ENCODE measurements around the gene EFNA3. TPM values are rescaled to one million over a fixed set of nuclear protein-coding genes. Genes with fewer than 3 reads are reported as not detected.

The EFNA3 gene
- total RNA-seq, 1 donor from 2014 or later, result 1.0 TPM

GRCh38 chr1:155122308-155122707, 43.7 kb downstream of the EFNA3 start:
- ATAC-seq (no peak), DNase-seq (no peak)
- Histone ChIP-seq H3K27me3 (peaks cover 4% of the 10 kb centered on the region), H3K4me1 (peaks cover 19% of the 10 kb centered on the region), H3K36me3 (no peaks in the 10 kb centered on the region), H3K4me3 (no peak overlapping the region), H3K27ac (no peak overlapping the region), H3K9me3 (no peaks in the 10 kb centered on the region)
- TF ChIP-seq CTCF (IDR thresholded peaks at IDR 0.05), result no peak
- intact Hi-C loops (cut with DNase I), result no loop called here

GRCh38 chr1:155123801-155124200, 45.2 kb downstream of the EFNA3 start:
- ATAC-seq (no peak), DNase-seq (no peak)
- Histone ChIP-seq H3K27ac (peak overlapping the region; percentile 87), H3K27me3 (peaks cover 8% of the 10 kb centered on the region), H3K36me3 (no peaks in the 10 kb centered on the region), H3K4me3 (no peak overlapping the region), H3K4me1 (peaks cover 30% of the 10 kb centered on the region), H3K9me3 (no peaks in the 10 kb centered on the region)
- intact Hi-C loops (cut with DNase I), result no loop called here
- TF ChIP-seq CTCF (IDR thresholded peaks at IDR 0.05), result no peak

- Histone ChIP-seq H3K4me1 (peaks cover 33% of the 10 kb centered on the region), H3K4me3 (no peak overlapping the region), H3K36me3 (no peaks in the 10 kb centered on the region), H3K9me3 (no peaks in the 10 kb centered on the region), H3K27ac (peak overlapping the region; percentile 87), H3K27me3 (peaks cover 8% of the 10 kb centered on the region)
- intact Hi-C loops (cut with DNase I), result loop anchor here (5.0 kb wide), 1 partner anchor 32 kb away; no protein-coding TSS in a partner anchor
- TF ChIP-seq CTCF (IDR thresholded peaks at IDR 0.05), result no peak
- no peak for ATAC-seq
- peak; percentile 70 for DNase-seq
Observed at GRCh38 chr1:155124503-155125463, 46.1 kb downstream of the EFNA3 start.

GRCh38 chr1:155125511-155125945, 46.9 kb downstream of the EFNA3 start:
- Histone ChIP-seq H3K27ac (peak overlapping the region; percentile 87), H3K9me3 (no peaks in the 10 kb centered on the region), H3K27me3 (peaks cover 10% of the 10 kb centered on the region), H3K36me3 (no peaks in the 10 kb centered on the region), H3K4me3 (peak overlapping the region; percentile 64), H3K4me1 (peaks cover 33% of the 10 kb centered on the region)
- no peak for DNase-seq
- no peak for TF ChIP-seq CTCF (IDR thresholded peaks at IDR 0.05)
- ATAC-seq, result no peak
- intact Hi-C loops (cut with DNase I), result loop anchor here (5.0 kb wide), 1 partner anchor 33 kb away; no protein-coding TSS in a partner anchor

- Histone ChIP-seq H3K27ac (peak overlapping the region; percentile 87), H3K36me3 (no peaks in the 10 kb centered on the region), H3K4me3 (peak overlapping the region; percentile 64), H3K27me3 (peaks cover 10% of the 10 kb centered on the region), H3K9me3 (no peaks in the 10 kb centered on the region), H3K4me1 (peaks cover 33% of the 10 kb centered on the region)
- DNase-seq (peak; percentile 90), ATAC-seq (peak; percentile 37)
- intact Hi-C loops (cut with DNase I), result loop anchor here (5.0 kb wide), 1 partner anchor 34 kb away; no protein-coding TSS in a partner anchor
- no peak for TF ChIP-seq CTCF (IDR thresholded peaks at IDR 0.05)
Observed at GRCh38 chr1:155125946-155126555, 47.4 kb downstream of the EFNA3 start.

Data from upper lobe of right lung (tissue), 1 donor.